ENCODE data around the gene GPRIN3.

The GPRIN3 gene

GRCh38 chr4:89334830-89335229 is 27.2 kb upstream of the GPRIN3 start:
- no peak overlapping the region for H3K27ac ChIP-seq (ENCODE audit: low read depth, low read length)
- H3K4me1 ChIP-seq (ENCODE audit: control insufficient read depth, insufficient read depth, low read length): no peaks in the 10 kb centered on the region
- H3K4me3 ChIP-seq (ENCODE audit: low read depth, low read length): no peak overlapping the region

DNA sequence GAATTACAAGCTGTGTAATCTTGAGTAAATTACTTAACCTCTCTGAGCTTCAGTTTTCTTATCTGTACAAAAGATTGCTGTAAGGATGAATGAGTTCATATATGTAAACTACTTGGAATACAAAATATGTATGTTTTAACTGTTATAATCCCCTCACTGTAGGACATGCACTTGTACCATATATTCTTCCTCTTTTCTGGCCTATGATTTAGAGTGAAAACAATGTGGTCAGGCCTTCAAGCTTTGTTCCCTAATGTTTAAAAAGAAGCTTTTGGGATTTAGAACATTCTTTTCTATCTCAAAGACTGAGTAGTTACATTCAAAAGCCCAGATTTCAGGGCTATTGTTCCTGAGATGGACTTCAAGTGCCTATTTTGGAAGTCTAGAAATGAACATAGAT is 26.7 kb upstream of the GPRIN3 start:
- H3K27me3 ChIP-seq (ENCODE audit: control insufficient read depth, insufficient read depth, low read length): no peaks in the 10 kb centered on the region
- no peak overlapping the region for H3K9ac ChIP-seq (ENCODE audit: low read length)
- H3K4me1 ChIP-seq (ENCODE audit: control insufficient read depth, insufficient read depth, low read length): no peaks in the 10 kb centered on the region
- no peak overlapping the region for H3K27ac ChIP-seq (ENCODE audit: low read depth, low read length)
- H3K4me3 ChIP-seq (ENCODE audit: low read depth, low read length): no peak overlapping the region
- H3K9me3 ChIP-seq (ENCODE audit: control insufficient read depth, insufficient read depth, low read depth, low read length): no peaks in the 10 kb centered on the region
- H3K36me3 ChIP-seq (ENCODE audit: control insufficient read depth, insufficient read depth, low read length): no peaks in the 10 kb centered on the region

More at GRCh38 chr4:89334830-89335229, 27.2 kb upstream of the GPRIN3 start:
- Histone ChIP-seq H3K27me3 (ENCODE audit: control insufficient read depth, insufficient read depth, low read length) (no peaks in the 10 kb centered on the region), H3K36me3 (ENCODE audit: control insufficient read depth, insufficient read depth, low read length) (no peaks in the 10 kb centered on the region), H3K9ac (ENCODE audit: low read length) (no peak overlapping the region), H3K9me3 (ENCODE audit: control insufficient read depth, insufficient read depth, low read depth, low read length) (no peaks in the 10 kb centered on the region)

GRCh38 chr4:89331686-89332544 is 24.3 kb upstream of the GPRIN3 start:
- no peaks in the 10 kb centered on the region for H3K4me1 ChIP-seq (ENCODE audit: control insufficient read depth, insufficient read depth, low read length)
- H3K27ac ChIP-seq (ENCODE audit: low read depth, low read length): no peak overlapping the region
- no peaks in the 10 kb centered on the region for H3K36me3 ChIP-seq (ENCODE audit: control insufficient read depth, insufficient read depth, low read length)
- no peak overlapping the region for H3K4me3 ChIP-seq (ENCODE audit: low read depth, low read length)
- no peaks in the 10 kb centered on the region for H3K9me3 ChIP-seq (ENCODE audit: control insufficient read depth, insufficient read depth, low read depth, low read length)
- no peak overlapping the region for H3K9ac ChIP-seq (ENCODE audit: low read length)
- H3K27me3 ChIP-seq (ENCODE audit: control insufficient read depth, insufficient read depth, low read length): no peaks in the 10 kb centered on the region

DNA sequence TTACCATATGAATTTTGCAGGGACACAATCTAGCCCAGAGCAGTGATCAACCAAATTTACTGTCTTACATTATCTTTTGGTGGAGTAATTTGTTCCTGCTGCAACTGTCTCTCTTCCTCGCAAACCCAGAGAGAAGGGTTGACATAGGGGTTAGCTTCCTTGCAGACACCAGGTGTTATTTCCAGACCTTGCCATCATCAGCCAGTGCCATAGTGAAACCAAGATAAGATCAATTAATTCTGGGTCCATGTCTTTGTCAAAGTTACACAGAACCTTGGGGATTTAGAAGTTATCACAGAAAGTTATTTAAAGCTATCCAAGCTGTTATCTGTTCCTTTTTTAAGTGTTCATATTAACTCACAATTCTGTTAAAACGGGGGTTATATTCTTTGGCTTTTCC is 23.6 kb upstream of the GPRIN3 start:
- no peak overlapping the region for H3K27ac ChIP-seq (ENCODE audit: low read depth, low read length)
- no peaks in the 10 kb centered on the region for H3K9me3 ChIP-seq (ENCODE audit: control insufficient read depth, insufficient read depth, low read depth, low read length)
- H3K36me3 ChIP-seq (ENCODE audit: control insufficient read depth, insufficient read depth, low read length): no peaks in the 10 kb centered on the region
- no peak overlapping the region for H3K4me3 ChIP-seq (ENCODE audit: low read depth, low read length)
- H3K9ac ChIP-seq (ENCODE audit: low read length): no peak overlapping the region
- no peaks in the 10 kb centered on the region for H3K27me3 ChIP-seq (ENCODE audit: control insufficient read depth, insufficient read depth, low read length)
- no peaks in the 10 kb centered on the region for H3K4me1 ChIP-seq (ENCODE audit: control insufficient read depth, insufficient read depth, low read length)

GRCh38 chr4:89329280-89329679 is 21.7 kb upstream of the GPRIN3 start:
- Histone ChIP-seq H3K4me1 (ENCODE audit: control insufficient read depth, insufficient read depth, low read length) (no peaks in the 10 kb centered on the region), H3K27ac (ENCODE audit: low read depth, low read length) (no peak overlapping the region), H3K36me3 (ENCODE audit: control insufficient read depth, insufficient read depth, low read length) (no peaks in the 10 kb centered on the region), H3K9ac (ENCODE audit: low read length) (no peak overlapping the region), H3K27me3 (ENCODE audit: control insufficient read depth, insufficient read depth, low read length) (no peaks in the 10 kb centered on the region), H3K9me3 (ENCODE audit: control insufficient read depth, insufficient read depth, low read depth, low read length) (no peaks in the 10 kb centered on the region), H3K4me3 (ENCODE audit: low read depth, low read length) (no peak overlapping the region)

DNA sequence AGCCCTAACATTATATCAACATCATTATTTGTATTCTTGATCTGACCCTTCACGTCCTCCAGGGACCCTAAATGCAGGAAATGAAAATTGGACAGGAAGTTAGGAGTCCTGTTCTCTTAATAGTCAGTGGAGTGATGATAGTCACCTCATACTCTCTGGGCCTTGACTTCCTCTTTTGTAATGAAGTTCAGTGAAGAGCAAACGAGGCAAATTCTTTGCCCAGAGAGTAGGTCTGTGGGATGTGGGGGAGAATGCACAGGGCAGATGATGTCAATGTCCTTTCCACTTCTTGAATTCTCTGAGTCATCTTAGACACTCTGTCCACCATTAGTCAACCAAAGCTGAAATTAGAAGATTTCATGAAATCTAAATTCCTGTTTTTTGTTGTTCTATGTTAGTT is 17.1 kb upstream of the GPRIN3 start:
- no peaks in the 10 kb centered on the region for H3K36me3 ChIP-seq (ENCODE audit: control insufficient read depth, insufficient read depth, low read length)
- H3K4me3 ChIP-seq (ENCODE audit: low read depth, low read length): no peak overlapping the region
- H3K27ac ChIP-seq (ENCODE audit: low read depth, low read length): no peak overlapping the region
- H3K9me3 ChIP-seq (ENCODE audit: control insufficient read depth, insufficient read depth, low read depth, low read length): no peaks in the 10 kb centered on the region
- no peaks in the 10 kb centered on the region for H3K27me3 ChIP-seq (ENCODE audit: control insufficient read depth, insufficient read depth, low read length)
- H3K9ac ChIP-seq (ENCODE audit: low read length): no peak overlapping the region
- no peaks in the 10 kb centered on the region for H3K4me1 ChIP-seq (ENCODE audit: control insufficient read depth, insufficient read depth, low read length)

GRCh38 chr4:89322671-89323070 is 15.1 kb upstream of the GPRIN3 start:
- H3K4me1 ChIP-seq (ENCODE audit: control insufficient read depth, insufficient read depth, low read length): no peaks in the 10 kb centered on the region
- H3K27ac ChIP-seq (ENCODE audit: low read depth, low read length): no peak overlapping the region
- no peaks in the 10 kb centered on the region for H3K36me3 ChIP-seq (ENCODE audit: control insufficient read depth, insufficient read depth, low read length)
- H3K4me3 ChIP-seq (ENCODE audit: low read depth, low read length): no peak overlapping the region
- H3K9ac ChIP-seq (ENCODE audit: low read length): no peak overlapping the region
- H3K9me3 ChIP-seq (ENCODE audit: control insufficient read depth, insufficient read depth, low read depth, low read length): no peaks in the 10 kb centered on the region
- no peaks in the 10 kb centered on the region for H3K27me3 ChIP-seq (ENCODE audit: control insufficient read depth, insufficient read depth, low read length)

- H3K27ac ChIP-seq (ENCODE audit: low read depth, low read length): no peak overlapping the region
- no peaks in the 10 kb centered on the region for H3K36me3 ChIP-seq (ENCODE audit: control insufficient read depth, insufficient read depth, low read length)
- H3K4me1 ChIP-seq (ENCODE audit: control insufficient read depth, insufficient read depth, low read length): peaks cover 5% of the 10 kb centered on the region; the same call in 1 of the 2 replicates
- no peaks in the 10 kb centered on the region for H3K27me3 ChIP-seq (ENCODE audit: control insufficient read depth, insufficient read depth, low read length)
- no peak overlapping the region for H3K4me3 ChIP-seq (ENCODE audit: low read depth, low read length)
- H3K9me3 ChIP-seq (ENCODE audit: control insufficient read depth, insufficient read depth, low read depth, low read length): no peaks in the 10 kb centered on the region
- H3K9ac ChIP-seq (ENCODE audit: low read length): no peak overlapping the region
Observed at GRCh38 chr4:89319756-89320155, 12.2 kb upstream of the GPRIN3 start.

GRCh38 chr4:89316931-89317366 is 9.3 kb upstream of the GPRIN3 start:
- Histone ChIP-seq H3K9ac (ENCODE audit: low read length) (no peak overlapping the region), H3K36me3 (ENCODE audit: control insufficient read depth, insufficient read depth, low read length) (no peaks in the 10 kb centered on the region), H3K27me3 (ENCODE audit: control insufficient read depth, insufficient read depth, low read length) (no peaks in the 10 kb centered on the region), H3K4me3 (ENCODE audit: low read depth, low read length) (no peak overlapping the region), H3K27ac (ENCODE audit: low read depth, low read length) (no peak overlapping the region), H3K4me1 (ENCODE audit: control insufficient read depth, insufficient read depth, low read length) (peaks cover 5% of the 10 kb centered on the region; the same call in 1 of the 2 replicates), H3K9me3 (ENCODE audit: control insufficient read depth, insufficient read depth, low read depth, low read length) (no peaks in the 10 kb centered on the region)

GRCh38 chr4:89316211-89316610 is 8.6 kb upstream of the GPRIN3 start:
- H3K4me3 ChIP-seq (ENCODE audit: low read depth, low read length): no peak overlapping the region
- no peak overlapping the region for H3K9ac ChIP-seq (ENCODE audit: low read length)
- no peaks in the 10 kb centered on the region for H3K27me3 ChIP-seq (ENCODE audit: control insufficient read depth, insufficient read depth, low read length)
- no peaks in the 10 kb centered on the region for H3K36me3 ChIP-seq (ENCODE audit: control insufficient read depth, insufficient read depth, low read length)
- no peaks in the 10 kb centered on the region for H3K9me3 ChIP-seq (ENCODE audit: control insufficient read depth, insufficient read depth, low read depth, low read length)
- H3K4me1 ChIP-seq (ENCODE audit: control insufficient read depth, insufficient read depth, low read length): peaks cover 5% of the 10 kb centered on the region; the same call in 1 of the 2 replicates
- H3K27ac ChIP-seq (ENCODE audit: low read depth, low read length): no peak overlapping the region

- H3K9ac ChIP-seq (ENCODE audit: low read length): no peak overlapping the region
- H3K27me3 ChIP-seq (ENCODE audit: control insufficient read depth, insufficient read depth, low read length): no peaks in the 10 kb centered on the region
- no peaks in the 10 kb centered on the region for H3K36me3 ChIP-seq (ENCODE audit: control insufficient read depth, insufficient read depth, low read length)
- no peaks in the 10 kb centered on the region for H3K9me3 ChIP-seq (ENCODE audit: control insufficient read depth, insufficient read depth, low read depth, low read length)
- no peak overlapping the region for H3K4me3 ChIP-seq (ENCODE audit: low read depth, low read length)
- H3K4me1 ChIP-seq (ENCODE audit: control insufficient read depth, insufficient read depth, low read length): peaks cover 5% of the 10 kb centered on the region; the same call in 1 of the 2 replicates
- H3K27ac ChIP-seq (ENCODE audit: low read depth, low read length): no peak overlapping the region
Observed at GRCh38 chr4:89314291-89314690, 6.7 kb upstream of the GPRIN3 start.
